Liver (tissue), 3 donors: ENCODE measurements around the gene NDUFAF8.

Experiments used
- ATF3 ChIP-seq: IDR thresholded peaks from 2 replicates; pipeline ENCODE4 v1.6.1; 2016; ENCODE audit warnings: antibody characterized with exemption
- CTCF ChIP-seq: fragments of 150-350 bp; IDR thresholded peaks from 2 replicates; pipeline ENCODE4 v1.5.1; 2017; ENCODE audit warnings: improper control_type of control experiment, low read depth, low read length; ENCODE audit not compliant: missing input control
- JUND ChIP-seq, 2 donors: IDR thresholded peaks; 2 replicates each; pipeline ENCODE4 v1.6.1; 2016; ENCODE audit warnings: antibody characterized with exemption in 2 of 2
- RXRA ChIP-seq, 2 donors: IDR thresholded peaks; 2 replicates each; pipeline ENCODE4 v1.6.1; 2017 to 2018; ENCODE audit warnings: antibody characterized with exemption in 2 of 2, mild to moderate bottlenecking in 1 of 2
- TAF1 ChIP-seq: conservative IDR thresholded peaks from 2 replicates; pipeline ENCODE4 v1.6.1; 2016; ENCODE audit warnings: antibody characterized with exemption, mild to moderate bottlenecking
- YY1 ChIP-seq: IDR thresholded peaks from 2 replicates; pipeline ENCODE4 v1.6.1; 2016; ENCODE audit warnings: antibody characterized with exemption, mild to moderate bottlenecking
- TF ChIP-seq, protein P1 (sequence below): IDR thresholded peaks from 2 replicates; pipeline ENCODE4 v1.6.1; 2016; ENCODE audit warnings: antibody characterized with exemption
- donor health status: healthy.
- donor health status: healthy.

- TF ChIP-seq CTCF (no peak), ATF3 (no peak), TAF1 (no peak), YY1 (no peak), RXRA (IDR thresholded peaks at IDR 0.05) (no peak), JUND (IDR thresholded peaks at IDR 0.05) (no peak)
- TF ChIP-seq, protein P1, sequence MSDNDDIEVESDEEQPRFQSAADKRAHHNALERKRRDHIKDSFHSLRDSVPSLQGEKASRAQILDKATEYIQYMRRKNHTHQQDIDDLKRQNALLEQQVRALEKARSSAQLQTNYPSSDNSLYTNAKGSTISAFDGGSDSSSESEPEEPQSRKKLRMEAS, result no peak
Observed at GRCh38 chr17:81242421-81243332, 3.6 kb downstream of the NDUFAF8 start.
